Ovary (tissue), 3 donors: Measurements from ENCODE around the gene CRTC1.

Experiments
- CTCF ChIP-seq, 3 donors: fragments of 450-650 bp in 2 of 3; fragments of 200-600 bp in 1 of 3; IDR thresholded peaks; one replicate each; pipeline versions ENCODE4 v1.5.1 to v1.8.0; 2016 to 2022; ENCODE audit warnings: antibody characterized with exemption in 3 of 3, mild to moderate bottlenecking in 1 of 3
- EP300 ChIP-seq: sonication (generic); formaldehyde crosslinking; IDR thresholded peaks from one replicate; pipeline ENCODE4 v1.6.1; 2017; ENCODE audit warnings: antibody characterized with exemption
- POLR2A ChIP-seq: fragments of 450-650 bp; IDR thresholded peaks from one replicate; pipeline ENCODE4 v1.6.1; 2017; ENCODE audit warnings: antibody characterized with exemption, mild to moderate bottlenecking, moderate library complexity
- donor health status: DM: no; HTN: no; CAD: no.

- TF ChIP-seq POLR2A (no peak), EP300 (no peak), CTCF (IDR thresholded peaks at IDR 0.05) (no peak)
Measured at GRCh38 chr19:18799389-18799970, 116.0 kb downstream of the CRTC1 start.
